K562 (cell line): ENCODE data around the gene GGA3. TPM values are rescaled to one million over a fixed set of nuclear protein-coding genes. Genes with fewer than 3 reads are reported as not detected.

Experiments used
- BRD9 ChIP-seq: fragments of 450-650 bp; IDR thresholded peaks from 2 replicates; pipeline ENCODE4 v1.6.1; 2018; ENCODE audit warnings: low read depth; ENCODE audit not compliant: partially characterized antibody
- ETS2 ChIP-seq: IDR thresholded peaks from 2 replicates; pipeline ENCODE4 v1.6.1; 2016; ENCODE audit warnings: borderline replicate concordance, missing genetic modification characterization, mild to moderate bottlenecking, moderate library complexity, missing compliant biosample characterization; ENCODE audit not compliant: poor library complexity, severe bottlenecking
- ETV1 ChIP-seq: fragments of 450-650 bp; conservative IDR thresholded peaks from 2 replicates; pipeline ENCODE4 v1.6.1; 2016; ENCODE audit warnings: missing genetic modification characterization, control low read depth, low read depth, missing compliant biosample characterization
- ETV5 ChIP-seq: sonication (generic); formaldehyde crosslinking; IDR thresholded peaks from 2 replicates; pipeline ENCODE4 v1.4.0; 2020; ENCODE audit warnings: low read depth, mild to moderate bottlenecking, missing genetic modification reagents
- EWSR1 ChIP-seq: fragments of 450-650 bp; IDR thresholded peaks from 2 replicates; pipeline ENCODE4 v1.6.1; 2018; ENCODE audit warnings: borderline replicate concordance, mild to moderate bottlenecking, low read depth, moderate library complexity; ENCODE audit not compliant: partially characterized antibody
- FOXA3 ChIP-seq, 2 experiments: fragments of 450-650 bp in 1 of 2; sonication (generic) in 1 of 2; formaldehyde crosslinking; IDR thresholded peaks in 1 of 2; conservative IDR thresholded peaks in 1 of 2; 2 replicates each; pipeline versions ENCODE4 v1.4.0 to v1.8.0; 2020 to 2022; ENCODE audit warnings: mild to moderate bottlenecking in 2 of 2, missing genetic modification reagents in 1 of 2
- GATAD2A ChIP-seq: fragments of 450-650 bp; IDR thresholded peaks from 2 replicates; pipeline ENCODE4 v1.6.1; 2017
- IRF2 ChIP-seq: sonication (generic); formaldehyde crosslinking; IDR thresholded peaks from 2 replicates; pipeline ENCODE4 v1.8.1; 2022; ENCODE audit warnings: mild to moderate bottlenecking, missing genetic modification reagents
- KAT7 ChIP-seq: sonication (generic); formaldehyde crosslinking; IDR thresholded peaks from 2 replicates; pipeline ENCODE4 v1.8.0; 2022; ENCODE audit warnings: missing genetic modification reagents, mild to moderate bottlenecking, borderline replicate concordance
- MEF2D ChIP-seq: conservative IDR thresholded peaks from 2 replicates; pipeline ENCODE4 v1.6.1; 2016; ENCODE audit warnings: low read depth, missing genetic modification characterization, missing compliant biosample characterization
- NFE2 ChIP-seq: IDR thresholded peaks from 2 replicates; pipeline ENCODE4 v1.6.1; 2014; ENCODE audit warnings: antibody characterized with exemption, low read depth
- PTRF ChIP-seq: fragments of 450-650 bp; IDR thresholded peaks from 2 replicates; pipeline ENCODE4 v1.6.1; 2016; ENCODE audit warnings: mild to moderate bottlenecking, missing genetic modification characterization, missing compliant biosample characterization
- SAFB ChIP-seq: fragments of 200-400 bp; formaldehyde crosslinking; IDR thresholded peaks from 2 replicates; pipeline ENCODE4 v1.6.1; 2017; ENCODE audit warnings: low read depth, low read length, borderline replicate concordance
- SRSF3 ChIP-seq: fragments of 200-400 bp; formaldehyde crosslinking; IDR thresholded peaks from 2 replicates; pipeline ENCODE4 v1.6.1; 2016; ENCODE audit warnings: mild to moderate bottlenecking, low read length, moderate library complexity; ENCODE audit not compliant: insufficient read depth
- TSC22D4 ChIP-seq: fragments of 450-650 bp; IDR thresholded peaks from 2 replicates; pipeline ENCODE4 v1.6.1; 2016; ENCODE audit warnings: missing genetic modification characterization, missing biosample characterization, control low read depth
- ZNF316 ChIP-seq: fragments of 450-650 bp; IDR thresholded peaks from 2 replicates; pipeline ENCODE4 v1.6.1; 2016
- ZNF668 ChIP-seq: fragments of 250-450 bp; sonication (Bioruptor Pico); IDR thresholded peaks from 2 replicates; pipeline ENCODE4 v1.8.0; 2022; ENCODE audit warnings: mild to moderate bottlenecking, inconsistent platforms
- polyA plus RNA-seq, 8 experiments: library from polyadenylated mRNA; depleted of rRNA in 4 of 8; stranded (reverse) in 5 of 8; unstranded in 3 of 8; fragments of >200 nt; fragmentation: Nextera tagmentation in 2 of 8; fragmentation: Illumina TruSeq in 1 of 8; extraction: Ambion mirVana in 2 of 8; extraction: Trizol in 1 of 8; gene quantifications; 2 replicates each; pipeline versions ENCODE4 v1.2.1 to v1.2.3, GENCODE V29; 2011 to 2014; ENCODE audit warnings: inconsistent platforms in 1 of 8, missing spikeins in 1 of 8
- total RNA-seq, 7 experiments: library from RNA; depleted of rRNA in 6 of 7; stranded (reverse); fragments of >200 nt in 6 of 7; fragmentation: Illumina TruSeq in 2 of 7; extraction: Trizol in 2 of 7; gene quantifications; 2 replicates each; pipeline versions ENCODE4 v1.2.1 to v1.2.3, GENCODE V29; 2011 to 2021; ENCODE audit warnings: low replicate concordance in 1 of 7
- TF ChIP-seq, protein P1 (sequence below): IDR thresholded peaks from 2 replicates; pipeline ENCODE4 v1.6.1; 2014; ENCODE audit warnings: antibody characterized with exemption
- TF ChIP-seq, protein P2 (sequence below), 3 experiments: fragments of 200-800 bp in 1 of 3; sonication (Bioruptor generic) in 1 of 3; sonication (generic) in 1 of 3; formaldehyde crosslinking in 1 of 3; IDR thresholded peaks; 2 replicates each; pipeline versions ENCODE4 v1.6.1 to v1.8.0; 2016 to 2022; ENCODE audit warnings: mild to moderate bottlenecking in 2 of 3, missing compliant biosample characterization in 2 of 3, missing genetic modification characterization in 2 of 3, missing genetic modification reagents in 1 of 3
- TF ChIP-seq, protein P3 (sequence below): fragments of 250-450 bp; sonication (Bioruptor Pico); IDR thresholded peaks from 2 replicates; pipeline ENCODE4 v1.9.0; 2021; ENCODE audit warnings: mild to moderate bottlenecking, inconsistent platforms
- TF ChIP-seq, protein P4 (sequence below): sonication (generic); formaldehyde crosslinking; IDR thresholded peaks from 2 replicates; pipeline ENCODE4 v1.8.0; 2022; ENCODE audit warnings: mild to moderate bottlenecking, missing genetic modification reagents

GGA3 gene
- total and polyA plus RNA-seq, 9 of the 15 experiments (the other 6 are each of a cell fraction or from before 2014, with no cell fraction given), result 5.7 to 64.9 (median 25.4) TPM

DNA sequence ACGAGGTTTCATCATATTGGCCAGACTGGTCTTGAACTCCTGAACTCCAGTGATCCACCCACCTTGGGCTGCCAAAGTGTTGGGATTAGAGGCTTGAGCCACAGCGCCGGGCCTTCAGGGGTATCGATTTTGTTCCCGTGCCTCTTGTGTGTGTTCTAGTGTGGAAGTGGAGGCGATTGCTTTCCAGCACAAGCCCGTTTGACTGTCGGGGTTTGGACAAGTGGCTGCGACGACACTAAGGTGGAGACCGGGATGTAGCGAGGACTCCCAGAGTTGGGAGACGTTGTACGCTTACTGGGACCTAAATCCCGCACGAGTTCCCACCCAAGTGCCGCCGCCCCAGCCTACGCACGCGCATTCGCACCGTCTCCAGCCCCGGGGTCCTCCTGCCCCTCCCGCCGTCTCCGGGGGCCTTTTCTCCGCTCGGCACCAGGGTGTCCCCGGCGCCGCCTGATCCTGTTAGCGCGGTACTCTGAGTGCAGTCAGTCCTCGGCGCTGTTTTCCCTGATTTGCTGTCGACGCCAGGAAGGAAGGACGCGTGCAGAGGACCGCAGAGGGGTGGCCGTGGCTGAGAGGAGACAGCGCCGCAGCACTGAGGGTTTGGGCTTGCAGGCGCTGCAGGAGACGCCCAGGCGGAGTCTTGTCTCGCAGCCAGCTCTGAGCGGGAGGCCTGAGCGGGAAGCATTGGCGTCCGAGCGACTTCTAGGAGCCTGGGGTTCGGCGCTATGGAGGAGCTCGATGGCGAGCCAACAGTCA lies 56.2 kb downstream of the GGA3 start, which contains the start of gene NUP85 (continued):
- no peak for TF ChIP-seq ZNF316
- TF ChIP-seq ETV5, result peak; percentile 17; the same call in 1 of the 2 replicates
- TF ChIP-seq, protein P1, sequence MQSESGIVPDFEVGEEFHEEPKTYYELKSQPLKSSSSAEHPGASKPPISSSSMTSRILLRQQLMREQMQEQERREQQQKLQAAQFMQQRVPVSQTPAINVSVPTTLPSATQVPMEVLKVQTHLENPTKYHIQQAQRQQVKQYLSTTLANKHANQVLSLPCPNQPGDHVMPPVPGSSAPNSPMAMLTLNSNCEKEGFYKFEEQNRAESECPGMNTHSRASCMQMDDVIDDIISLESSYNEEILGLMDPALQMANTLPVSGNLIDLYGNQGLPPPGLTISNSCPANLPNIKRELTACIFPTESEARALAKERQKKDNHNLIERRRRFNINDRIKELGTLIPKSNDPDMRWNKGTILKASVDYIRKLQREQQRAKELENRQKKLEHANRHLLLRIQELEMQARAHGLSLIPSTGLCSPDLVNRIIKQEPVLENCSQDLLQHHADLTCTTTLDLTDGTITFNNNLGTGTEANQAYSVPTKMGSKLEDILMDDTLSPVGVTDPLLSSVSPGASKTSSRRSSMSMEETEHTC, result no peak
- TF ChIP-seq, protein P2, sequence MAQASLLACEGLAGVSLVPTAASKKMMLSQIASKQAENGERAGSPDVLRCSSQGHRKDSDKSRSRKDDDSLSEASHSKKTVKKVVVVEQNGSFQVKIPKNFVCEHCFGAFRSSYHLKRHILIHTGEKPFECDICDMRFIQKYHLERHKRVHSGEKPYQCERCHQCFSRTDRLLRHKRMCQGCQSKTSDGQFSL (CRISPR knock-in tag; IDR thresholded peaks at IDR 0.05), result no peak
- TF ChIP-seq, protein P2 (tag; IDR thresholded peaks at IDR 0.05), result no peak
- TF ChIP-seq ETV1 (tag), result no peak; the same call in 1 of the 2 replicates
- TF ChIP-seq ETS2 (tag), result no peak
- TF ChIP-seq, protein P3, sequence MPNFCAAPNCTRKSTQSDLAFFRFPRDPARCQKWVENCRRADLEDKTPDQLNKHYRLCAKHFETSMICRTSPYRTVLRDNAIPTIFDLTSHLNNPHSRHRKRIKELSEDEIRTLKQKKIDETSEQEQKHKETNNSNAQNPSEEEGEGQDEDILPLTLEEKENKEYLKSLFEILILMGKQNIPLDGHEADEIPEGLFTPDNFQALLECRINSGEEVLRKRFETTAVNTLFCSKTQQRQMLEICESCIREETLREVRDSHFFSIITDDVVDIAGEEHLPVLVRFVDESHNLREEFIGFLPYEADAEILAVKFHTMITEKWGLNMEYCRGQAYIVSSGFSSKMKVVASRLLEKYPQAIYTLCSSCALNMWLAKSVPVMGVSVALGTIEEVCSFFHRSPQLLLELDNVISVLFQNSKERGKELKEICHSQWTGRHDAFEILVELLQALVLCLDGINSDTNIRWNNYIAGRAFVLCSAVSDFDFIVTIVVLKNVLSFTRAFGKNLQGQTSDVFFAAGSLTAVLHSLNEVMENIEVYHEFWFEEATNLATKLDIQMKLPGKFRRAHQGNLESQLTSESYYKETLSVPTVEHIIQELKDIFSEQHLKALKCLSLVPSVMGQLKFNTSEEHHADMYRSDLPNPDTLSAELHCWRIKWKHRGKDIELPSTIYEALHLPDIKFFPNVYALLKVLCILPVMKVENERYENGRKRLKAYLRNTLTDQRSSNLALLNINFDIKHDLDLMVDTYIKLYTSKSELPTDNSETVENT (CRISPR knock-in tag), result peak; percentile 41; the same call in 1 of the 2 replicates
- no peak for TF ChIP-seq KAT7 (CRISPR knock-in tag)
- no peak for TF ChIP-seq FOXA3 (CRISPR knock-in tag; conservative IDR thresholded peaks at IDR 0.05 in 1 of 2, IDR thresholded peaks at IDR 0.05 in 1 of 2)
- no peak for TF ChIP-seq TSC22D4 (tag)
- TF ChIP-seq SAFB, result no peak
- TF ChIP-seq SRSF3, result no peak
- no peak for TF ChIP-seq EWSR1
- TF ChIP-seq MEF2D (tag), result 0 out of 2 replicates have a peak, but pooled peaks have one; percentile 48
- TF ChIP-seq IRF2 (CRISPR knock-in tag), result no peak
- TF ChIP-seq ZNF668 (CRISPR knock-in tag), result 0 out of 2 replicates have a peak, but pooled peaks have one; percentile 25
- TF ChIP-seq, protein P4, sequence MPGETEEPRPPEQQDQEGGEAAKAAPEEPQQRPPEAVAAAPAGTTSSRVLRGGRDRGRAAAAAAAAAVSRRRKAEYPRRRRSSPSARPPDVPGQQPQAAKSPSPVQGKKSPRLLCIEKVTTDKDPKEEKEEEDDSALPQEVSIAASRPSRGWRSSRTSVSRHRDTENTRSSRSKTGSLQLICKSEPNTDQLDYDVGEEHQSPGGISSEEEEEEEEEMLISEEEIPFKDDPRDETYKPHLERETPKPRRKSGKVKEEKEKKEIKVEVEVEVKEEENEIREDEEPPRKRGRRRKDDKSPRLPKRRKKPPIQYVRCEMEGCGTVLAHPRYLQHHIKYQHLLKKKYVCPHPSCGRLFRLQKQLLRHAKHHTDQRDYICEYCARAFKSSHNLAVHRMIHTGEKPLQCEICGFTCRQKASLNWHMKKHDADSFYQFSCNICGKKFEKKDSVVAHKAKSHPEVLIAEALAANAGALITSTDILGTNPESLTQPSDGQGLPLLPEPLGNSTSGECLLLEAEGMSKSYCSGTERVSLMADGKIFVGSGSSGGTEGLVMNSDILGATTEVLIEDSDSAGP (CRISPR knock-in tag), result 0 out of 2 replicates have a peak, but pooled peaks have one; percentile 40
- no peak for TF ChIP-seq PTRF (tag)
- peak; percentile 39; the same call in 1 of the 2 replicates for TF ChIP-seq GATAD2A
- peak; percentile 98 for TF ChIP-seq NFE2
- no peak for TF ChIP-seq BRD9
